Fibroblast of peridontal ligament (primary cell): Measurements from ENCODE around the gene C10orf71.

Experiments
- DNase-seq: peaks from one replicate; pipeline ENCODE4 v3.0.0-alpha.2; 2010; ENCODE audit errors: extremely low read depth

Gene C10orf71, protein sequence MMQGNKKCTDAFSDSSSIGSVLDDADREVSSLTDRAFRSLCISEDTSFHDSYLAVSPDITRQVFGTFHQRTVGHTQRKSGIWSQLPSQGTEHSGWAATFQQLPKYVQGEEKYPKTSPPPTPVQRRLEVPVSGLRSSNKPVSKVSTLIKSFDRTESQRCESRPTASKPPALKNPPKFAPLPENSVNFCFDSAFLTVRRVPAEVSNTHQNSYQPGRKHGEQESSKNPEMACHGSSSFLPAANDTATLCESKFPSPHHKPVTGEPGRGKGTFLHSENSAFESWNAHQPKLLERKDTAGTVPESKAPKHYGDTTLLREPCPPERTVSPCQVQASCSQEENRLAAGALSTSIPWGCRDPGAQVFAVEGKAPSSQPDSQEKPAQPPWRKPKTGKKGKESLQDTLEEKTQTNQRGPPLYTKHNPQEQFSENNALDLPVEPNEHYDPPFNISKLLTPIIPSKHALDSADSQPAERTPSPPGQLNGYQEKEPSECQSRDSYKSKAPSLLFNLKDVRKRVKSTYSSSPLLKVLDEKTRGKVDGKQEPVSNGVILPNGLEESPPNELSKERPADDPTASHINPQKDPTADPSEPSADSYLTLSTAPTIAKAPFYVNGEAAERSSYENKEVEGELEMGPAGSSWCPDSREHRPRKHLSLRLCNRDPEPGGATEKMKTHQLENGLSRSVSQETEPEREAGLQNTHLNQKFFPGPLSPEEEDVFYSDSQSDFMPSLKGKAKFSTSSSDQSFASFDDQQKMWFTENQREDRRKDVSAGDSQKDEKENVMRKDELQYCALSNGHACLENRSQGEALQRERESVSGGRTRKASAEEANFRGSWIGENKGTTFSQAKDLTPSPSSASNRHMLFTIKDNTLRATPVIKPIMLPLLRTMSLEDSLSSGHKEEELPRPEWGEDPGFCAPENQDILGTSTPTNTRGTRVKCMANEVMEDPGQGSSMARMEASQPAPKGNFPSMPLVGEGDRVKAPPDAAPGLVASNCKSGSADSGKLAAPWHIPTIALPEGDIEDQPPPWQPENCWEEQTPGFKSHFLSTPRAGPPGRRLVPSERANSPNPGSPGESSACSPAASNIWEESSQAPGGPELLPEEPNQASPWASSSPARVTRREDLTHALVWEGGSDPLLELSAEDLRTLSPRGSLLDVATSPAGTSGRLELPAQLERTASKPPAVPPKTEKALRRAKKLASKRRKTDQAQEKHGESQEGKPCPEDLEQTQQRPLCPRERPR (N-terminal part only)

GRCh38 chr10:49298983-49299815 is at the start of gene C10orf71:
C10orf71 (plus strand) TSS chr10:49299170; CDS start chr10:49322546, 23,376 bp downstream.
- DNase-seq, result peak; percentile 9

DNA sequence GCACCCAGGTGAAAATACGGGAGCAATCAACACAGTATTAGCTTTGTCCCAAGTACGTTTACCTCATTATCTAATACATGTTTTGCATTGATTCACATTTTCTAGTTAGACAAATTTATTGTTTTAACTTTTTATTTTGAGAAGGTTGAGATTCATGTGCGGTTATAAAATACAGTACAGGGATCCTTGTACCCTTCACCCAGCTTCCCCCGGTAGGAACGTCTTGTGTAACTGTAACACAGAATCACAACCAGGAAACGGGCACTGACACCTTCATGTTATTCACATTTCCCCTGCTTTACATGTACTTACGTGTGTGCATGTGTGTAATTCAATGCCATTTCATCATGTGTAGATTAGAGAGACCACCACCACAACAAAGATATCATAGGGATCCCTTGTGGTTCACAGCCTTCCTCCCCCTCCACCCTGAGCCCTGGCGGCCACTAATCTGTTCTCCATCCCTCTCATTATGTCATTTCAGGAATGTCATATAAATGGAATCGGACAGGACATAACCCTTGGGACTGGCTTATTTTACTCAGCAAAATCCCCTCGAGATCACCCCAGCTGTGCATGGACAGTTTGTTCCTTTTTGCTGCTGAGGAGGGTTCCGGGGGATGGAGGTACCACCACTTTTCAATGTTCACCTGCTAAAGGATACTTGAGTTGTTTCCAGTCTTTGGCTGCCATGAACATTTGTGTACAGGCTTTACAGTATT is 46.5 kb upstream of the C10orf71 start:
- DNase-seq, result no peak

DNA sequence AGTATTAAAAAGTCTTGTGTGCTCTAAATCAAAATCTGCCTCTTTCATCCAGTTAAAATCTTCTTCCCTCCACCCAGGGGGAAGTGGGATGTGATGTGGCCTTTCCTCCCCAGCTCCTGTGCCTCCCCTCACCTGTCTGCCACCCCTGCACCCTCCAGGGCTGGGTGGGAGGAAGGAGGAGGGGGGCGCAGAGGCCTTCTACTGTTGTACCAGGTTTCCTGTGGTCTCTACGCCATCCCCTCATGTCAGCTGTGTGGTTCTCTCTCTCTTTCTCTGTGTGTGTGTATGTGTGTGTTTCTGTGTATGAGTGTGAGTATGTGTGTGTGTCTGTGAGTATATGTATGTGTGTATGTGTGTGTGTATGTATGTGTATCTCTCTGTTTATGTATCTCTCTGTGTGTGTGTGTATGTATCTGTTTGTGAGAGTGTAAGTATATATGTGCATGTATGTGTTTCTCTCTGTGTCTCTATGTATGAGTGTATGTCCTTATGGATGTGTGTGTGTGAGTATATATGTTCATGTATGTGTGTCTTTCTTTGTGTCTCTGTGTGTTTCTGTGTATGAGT is 45.5 kb upstream of the C10orf71 start:
- DNase-seq, result no peak

DNA sequence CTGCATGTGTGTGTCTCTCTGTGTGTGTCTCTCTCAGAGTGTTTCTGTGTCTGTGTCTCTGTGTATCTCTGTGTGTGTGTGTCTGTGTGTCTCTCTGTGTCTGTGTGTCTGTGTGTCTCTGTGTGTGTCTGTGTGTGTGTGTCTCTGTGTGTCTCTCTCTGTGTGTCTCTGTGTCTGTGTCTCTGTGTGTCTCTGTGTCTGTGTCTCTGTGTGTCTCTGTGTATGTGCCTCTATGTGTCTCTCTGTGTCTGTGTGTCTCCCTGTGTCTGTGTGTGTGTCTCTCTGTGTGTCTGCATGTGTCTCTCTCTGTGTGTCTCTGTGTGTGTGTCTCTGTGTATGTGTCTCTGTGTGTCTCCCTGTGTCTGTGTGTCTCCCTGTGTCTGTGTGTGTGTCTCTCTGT is 44.8 kb upstream of the C10orf71 start:
- DNase-seq, result no peak

GRCh38 chr10:49254556-49255318 is 44.2 kb upstream of the C10orf71 start:
- DNase-seq, result no peak

DNA sequence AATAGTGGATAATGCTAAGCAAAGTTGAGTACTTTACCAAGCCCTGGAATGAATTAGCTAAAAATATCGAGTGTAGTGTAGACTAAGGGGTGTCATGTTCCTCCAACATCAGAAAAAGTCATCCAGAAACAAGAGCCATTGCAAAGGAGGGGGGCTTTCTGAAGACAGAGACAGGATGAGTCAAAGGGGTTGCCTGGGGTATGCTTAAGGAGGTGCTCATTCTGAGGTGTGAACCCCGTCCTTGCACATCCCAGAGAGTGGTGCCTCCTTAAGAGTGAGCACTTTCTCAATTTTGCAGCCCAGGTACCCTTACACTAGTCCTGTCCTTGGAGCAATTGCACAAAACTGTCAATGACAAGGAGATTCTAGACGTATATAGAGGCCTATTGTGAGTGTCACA is 43.1 kb upstream of the C10orf71 start:
- DNase-seq, result no peak

- no peak for DNase-seq
Measured at GRCh38 chr10:49257154-49257553, 41.8 kb upstream of the C10orf71 start.

DNA sequence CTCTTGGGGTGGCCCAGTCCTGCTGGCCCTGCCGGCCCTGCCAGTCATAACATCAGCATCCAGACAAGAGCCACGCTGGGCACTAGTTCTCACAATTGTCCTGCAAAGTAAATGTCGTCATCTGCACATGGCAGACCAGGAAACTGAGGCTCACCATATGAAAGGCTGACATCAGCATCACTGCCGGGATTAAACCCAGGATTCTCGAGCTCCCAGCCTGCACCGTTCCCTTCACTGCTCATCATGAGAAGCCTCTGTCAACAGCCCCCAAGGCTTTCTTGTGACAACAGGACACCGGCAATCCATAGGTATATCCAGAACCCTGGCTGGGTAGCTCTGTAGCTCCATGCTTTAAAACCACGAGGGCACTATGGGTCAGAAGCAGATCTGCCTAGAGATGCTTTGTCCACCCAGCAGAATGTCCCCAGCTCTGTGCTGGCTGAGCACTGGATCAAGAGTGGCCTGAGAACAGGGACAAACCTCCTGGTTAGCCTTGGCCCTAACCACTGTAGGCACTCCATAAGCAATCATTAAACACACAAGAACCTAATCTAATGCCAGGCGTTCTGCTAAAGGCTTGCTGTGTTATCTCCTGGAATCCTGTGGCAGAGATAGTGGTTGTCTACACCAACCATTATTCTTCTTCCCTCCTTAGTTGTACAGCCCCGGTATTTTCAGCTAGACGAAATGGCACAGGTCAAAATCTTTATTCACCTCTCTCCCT is 41.2 kb upstream of the C10orf71 start:
- DNase-seq, result no peak

- no peak for DNase-seq
Measured at GRCh38 chr10:49258350-49258683, 40.7 kb upstream of the C10orf71 start.

DNA sequence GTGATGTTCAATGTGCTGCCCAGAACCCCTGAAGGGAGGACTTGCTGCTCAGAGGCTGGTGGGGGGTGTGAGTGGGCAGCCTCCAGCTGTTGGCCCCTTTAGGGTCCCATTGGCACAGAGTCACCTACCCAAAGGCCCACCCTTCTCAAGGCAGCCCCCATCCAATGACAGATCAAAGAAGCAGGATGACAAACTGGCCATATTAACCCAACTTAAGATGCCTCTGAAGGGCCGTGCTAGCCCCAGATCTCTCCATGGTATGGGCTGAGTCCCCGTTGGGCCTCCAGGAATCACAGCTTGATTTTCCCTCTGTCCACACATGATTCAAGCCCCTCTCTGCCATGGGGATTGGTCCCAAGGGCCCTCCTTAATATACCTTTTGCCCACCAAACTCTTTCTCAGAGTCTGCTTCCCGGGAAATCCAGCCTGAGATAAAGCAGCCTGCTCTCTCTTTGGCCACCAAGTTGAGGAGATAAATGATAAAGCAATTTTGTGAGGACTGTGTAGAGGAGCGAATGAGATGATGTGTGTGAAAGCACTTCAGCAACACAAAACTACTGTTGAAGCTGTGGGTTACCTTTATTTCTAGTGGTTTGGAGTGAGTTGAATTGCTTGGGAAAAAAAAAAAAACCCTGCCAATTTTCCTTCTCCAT is 38.2 kb upstream of the C10orf71 start:
- no peak for DNase-seq

DNA sequence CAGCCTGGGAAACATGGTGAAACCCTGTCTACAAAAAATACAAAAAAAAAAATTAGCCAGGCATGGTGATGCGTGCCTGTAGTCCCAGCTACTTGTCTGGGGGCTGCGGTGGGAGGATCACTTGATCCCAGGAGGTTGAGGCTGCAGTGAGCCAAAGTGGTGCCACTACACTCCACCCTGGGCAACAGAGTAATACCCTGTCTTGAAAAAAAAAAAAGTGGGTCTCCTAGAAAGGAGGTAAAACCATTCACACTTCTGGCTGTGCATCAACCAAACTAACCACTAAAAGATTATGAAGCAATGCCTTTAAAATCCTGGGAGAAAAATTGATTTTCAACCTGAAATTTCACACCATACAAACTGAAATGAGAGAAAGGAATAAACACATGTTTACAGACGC is 35.4 kb upstream of the C10orf71 start:
- DNase-seq, result no peak

GRCh38 chr10:49264177-49264677 is 34.7 kb upstream of the C10orf71 start:
- DNase-seq, result no peak

DNA sequence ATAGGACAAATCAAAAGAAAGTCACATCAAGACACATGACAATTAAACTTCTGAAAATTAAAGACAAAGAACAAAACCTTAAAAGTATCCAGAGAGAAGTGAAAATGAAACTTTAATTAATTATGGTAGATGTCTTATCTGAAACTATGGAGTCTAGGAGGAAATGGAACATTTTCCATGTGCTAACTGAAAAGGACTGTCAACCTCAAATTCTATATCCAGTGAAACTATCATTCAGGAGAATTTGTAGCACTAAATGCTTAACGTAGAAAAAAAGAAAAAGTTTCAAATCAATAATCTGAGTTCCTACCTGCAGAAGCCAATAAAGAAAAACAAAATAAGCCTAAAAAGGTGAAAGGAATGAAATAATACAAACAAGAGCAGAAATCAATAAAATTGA is 33.1 kb upstream of the C10orf71 start:
- DNase-seq, result no peak

DNA sequence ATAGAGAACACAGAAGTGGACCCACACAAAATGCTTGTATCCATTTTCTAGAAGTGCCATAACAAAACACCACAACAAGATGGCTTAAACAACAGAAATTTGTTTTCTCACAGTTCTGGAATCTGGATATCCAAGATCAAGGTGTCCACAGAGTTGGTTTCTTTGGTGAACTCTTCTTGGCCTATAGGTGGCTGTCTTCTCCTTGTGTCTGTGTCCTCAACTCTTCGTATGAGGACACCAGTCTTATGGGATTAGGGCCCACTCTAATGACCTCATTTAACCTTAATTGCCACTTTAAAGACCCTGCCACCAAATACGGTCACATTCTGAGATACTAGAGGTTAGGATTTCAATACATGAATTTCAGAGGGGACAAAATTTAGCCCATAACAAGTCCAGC is 30.8 kb upstream of the C10orf71 start:
- no peak for DNase-seq

DNA sequence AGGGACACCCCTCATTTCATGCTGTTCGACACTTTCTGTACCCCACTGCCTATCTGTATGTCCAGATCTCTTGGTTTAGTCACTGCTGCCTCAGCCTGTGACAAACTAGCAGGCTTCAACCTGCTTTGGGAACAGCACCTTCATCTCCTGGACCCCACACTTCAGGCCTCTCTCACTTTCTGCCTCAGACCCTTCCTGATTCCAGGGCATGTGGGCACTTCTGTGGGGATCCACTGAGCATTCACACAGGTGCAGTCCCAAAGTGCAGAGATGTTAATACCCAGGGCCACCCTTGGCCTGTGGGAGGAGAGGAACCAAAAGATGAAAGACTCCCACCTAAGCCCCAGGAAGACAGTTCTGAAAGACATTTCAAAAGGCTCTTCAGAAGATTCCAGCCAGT is 29.4 kb upstream of the C10orf71 start:
- no peak for DNase-seq

GRCh38 chr10:49270565-49270964 is 28.4 kb upstream of the C10orf71 start:
- no peak for DNase-seq

GRCh38 chr10:49271346-49271745 is 27.6 kb upstream of the C10orf71 start:
- DNase-seq, result no peak
